HepG2 (cell line): ENCODE measurements around the gene CRHBP. TPM values are rescaled to one million over a fixed set of nuclear protein-coding genes. Genes with fewer than 3 reads are reported as not detected.

Experiments used
- CSRNP2 ChIP-seq: sonication (generic); formaldehyde crosslinking; conservative IDR thresholded peaks from 2 replicates; pipeline ENCODE4 v1.8.0; 2022; ENCODE audit warnings: low read depth, missing genetic modification reagents
- HMGA1 ChIP-seq: sonication (generic); formaldehyde crosslinking; conservative IDR thresholded peaks from 2 replicates; pipeline ENCODE4 v1.4.0; 2020; ENCODE audit warnings: missing genetic modification reagents
- KMT2A ChIP-seq: sonication (generic); formaldehyde crosslinking; IDR thresholded peaks from 2 replicates; pipeline ENCODE4 v1.4.0; 2020; ENCODE audit warnings: missing genetic modification reagents
- SALL2 ChIP-seq: sonication (generic); formaldehyde crosslinking; IDR thresholded peaks from 2 replicates; pipeline ENCODE4 v1.8.1; 2023; ENCODE audit warnings: mild to moderate bottlenecking, missing genetic modification reagents, inconsistent platforms
- ZNF224 ChIP-seq: sonication (generic); formaldehyde crosslinking; IDR thresholded peaks from 2 replicates; pipeline ENCODE4 v1.5.0; 2020; ENCODE audit warnings: mild to moderate bottlenecking, missing genetic modification reagents
- polyA plus RNA-seq, 8 experiments: library from polyadenylated mRNA; depleted of rRNA in 3 of 8; stranded (reverse) in 7 of 8; unstranded in 1 of 8; fragments of >200 nt; fragmentation: Illumina TruSeq in 4 of 8; extraction: Trizol in 4 of 8; gene quantifications; 2 replicates each; pipeline versions ENCODE4 v1.2.1 to v1.2.3, GENCODE V29; 2011 to 2016; ENCODE audit warnings: low read depth in 4 of 8, missing spikeins in 1 of 8, mixed read lengths in 1 of 8; ENCODE audit not compliant: insufficient read depth in 1 of 8
- total RNA-seq, 5 experiments: library from RNA; depleted of rRNA; stranded (reverse); fragments of >200 nt; fragmentation: Illumina TruSeq; extraction: Trizol; gene quantifications; 2 replicates each; pipeline ENCODE4 v1.2.3, GENCODE V29; 2016; ENCODE audit warnings: low read depth in 1 of 5
- TF ChIP-seq, protein P1 (sequence below): sonication (generic); formaldehyde crosslinking; IDR thresholded peaks from 2 replicates; pipeline ENCODE4 v1.4.0; 2020; ENCODE audit warnings: mild to moderate bottlenecking, missing genetic modification reagents
- TF ChIP-seq, protein P2 (sequence below): sonication (generic); formaldehyde crosslinking; IDR thresholded peaks from 2 replicates; pipeline ENCODE4 v1.5.0; 2020; ENCODE audit warnings: missing genetic modification reagents, mild to moderate bottlenecking, borderline replicate concordance
- TF ChIP-seq, protein P3 (sequence below), 2 experiments: sonication (generic) in 1 of 2; formaldehyde crosslinking in 1 of 2; IDR thresholded peaks; 2 replicates each; pipeline versions ENCODE4 v1.4.0 to v1.6.1; 2016 to 2020; ENCODE audit warnings: borderline replicate concordance in 1 of 2, low read depth in 1 of 2, mild to moderate bottlenecking in 1 of 2, missing genetic modification reagents in 1 of 2

CRHBP gene
- total and polyA plus RNA-seq, 2 of the 13 experiments (the other 11 are each of a cell fraction or from before 2014, with no cell fraction given) = not detected

GRCh38 chr5:77003246-77003645 is 50.4 kb downstream of the CRHBP start (continued):
- TF ChIP-seq, protein P1, sequence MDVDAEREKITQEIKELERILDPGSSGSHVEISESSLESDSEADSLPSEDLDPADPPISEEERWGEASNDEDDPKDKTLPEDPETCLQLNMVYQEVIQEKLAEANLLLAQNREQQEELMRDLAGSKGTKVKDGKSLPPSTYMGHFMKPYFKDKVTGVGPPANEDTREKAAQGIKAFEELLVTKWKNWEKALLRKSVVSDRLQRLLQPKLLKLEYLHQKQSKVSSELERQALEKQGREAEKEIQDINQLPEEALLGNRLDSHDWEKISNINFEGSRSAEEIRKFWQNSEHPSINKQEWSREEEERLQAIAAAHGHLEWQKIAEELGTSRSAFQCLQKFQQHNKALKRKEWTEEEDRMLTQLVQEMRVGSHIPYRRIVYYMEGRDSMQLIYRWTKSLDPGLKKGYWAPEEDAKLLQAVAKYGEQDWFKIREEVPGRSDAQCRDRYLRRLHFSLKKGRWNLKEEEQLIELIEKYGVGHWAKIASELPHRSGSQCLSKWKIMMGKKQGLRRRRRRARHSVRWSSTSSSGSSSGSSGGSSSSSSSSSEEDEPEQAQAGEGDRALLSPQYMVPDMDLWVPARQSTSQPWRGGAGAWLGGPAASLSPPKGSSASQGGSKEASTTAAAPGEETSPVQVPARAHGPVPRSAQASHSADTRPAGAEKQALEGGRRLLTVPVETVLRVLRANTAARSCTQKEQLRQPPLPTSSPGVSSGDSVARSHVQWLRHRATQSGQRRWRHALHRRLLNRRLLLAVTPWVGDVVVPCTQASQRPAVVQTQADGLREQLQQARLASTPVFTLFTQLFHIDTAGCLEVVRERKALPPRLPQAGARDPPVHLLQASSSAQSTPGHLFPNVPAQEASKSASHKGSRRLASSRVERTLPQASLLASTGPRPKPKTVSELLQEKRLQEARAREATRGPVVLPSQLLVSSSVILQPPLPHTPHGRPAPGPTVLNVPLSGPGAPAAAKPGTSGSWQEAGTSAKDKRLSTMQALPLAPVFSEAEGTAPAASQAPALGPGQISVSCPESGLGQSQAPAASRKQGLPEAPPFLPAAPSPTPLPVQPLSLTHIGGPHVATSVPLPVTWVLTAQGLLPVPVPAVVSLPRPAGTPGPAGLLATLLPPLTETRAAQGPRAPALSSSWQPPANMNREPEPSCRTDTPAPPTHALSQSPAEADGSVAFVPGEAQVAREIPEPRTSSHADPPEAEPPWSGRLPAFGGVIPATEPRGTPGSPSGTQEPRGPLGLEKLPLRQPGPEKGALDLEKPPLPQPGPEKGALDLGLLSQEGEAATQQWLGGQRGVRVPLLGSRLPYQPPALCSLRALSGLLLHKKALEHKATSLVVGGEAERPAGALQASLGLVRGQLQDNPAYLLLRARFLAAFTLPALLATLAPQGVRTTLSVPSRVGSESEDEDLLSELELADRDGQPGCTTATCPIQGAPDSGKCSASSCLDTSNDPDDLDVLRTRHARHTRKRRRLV (CRISPR knock-in tag) = no peak
- TF ChIP-seq HMGA1 (CRISPR knock-in tag) (no peak), ZNF224 (CRISPR knock-in tag) (no peak), CSRNP2 (CRISPR knock-in tag) (no peak), SALL2 (CRISPR knock-in tag) (no peak), KMT2A (CRISPR knock-in tag) (no peak)
- TF ChIP-seq, protein P2, sequence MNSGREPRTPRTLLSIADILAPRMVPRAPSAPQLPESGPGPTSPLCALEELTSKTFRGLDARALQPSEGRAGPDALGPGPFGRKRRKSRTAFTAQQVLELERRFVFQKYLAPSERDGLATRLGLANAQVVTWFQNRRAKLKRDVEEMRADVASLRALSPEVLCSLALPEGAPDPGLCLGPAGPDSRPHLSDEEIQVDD = no peak
- TF ChIP-seq, protein P3, sequence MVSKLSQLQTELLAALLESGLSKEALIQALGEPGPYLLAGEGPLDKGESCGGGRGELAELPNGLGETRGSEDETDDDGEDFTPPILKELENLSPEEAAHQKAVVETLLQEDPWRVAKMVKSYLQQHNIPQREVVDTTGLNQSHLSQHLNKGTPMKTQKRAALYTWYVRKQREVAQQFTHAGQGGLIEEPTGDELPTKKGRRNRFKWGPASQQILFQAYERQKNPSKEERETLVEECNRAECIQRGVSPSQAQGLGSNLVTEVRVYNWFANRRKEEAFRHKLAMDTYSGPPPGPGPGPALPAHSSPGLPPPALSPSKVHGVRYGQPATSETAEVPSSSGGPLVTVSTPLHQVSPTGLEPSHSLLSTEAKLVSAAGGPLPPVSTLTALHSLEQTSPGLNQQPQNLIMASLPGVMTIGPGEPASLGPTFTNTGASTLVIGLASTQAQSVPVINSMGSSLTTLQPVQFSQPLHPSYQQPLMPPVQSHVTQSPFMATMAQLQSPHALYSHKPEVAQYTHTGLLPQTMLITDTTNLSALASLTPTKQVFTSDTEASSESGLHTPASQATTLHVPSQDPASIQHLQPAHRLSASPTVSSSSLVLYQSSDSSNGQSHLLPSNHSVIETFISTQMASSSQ (IDR thresholded peaks at IDR 0.05; ENCODE audit: low read depth) = no peak
- TF ChIP-seq, protein P3 (CRISPR knock-in tag; IDR thresholded peaks at IDR 0.05; ENCODE audit: borderline replicate concordance) = no peak
